Measurements from ENCODE around the gene STRN3. TPM values are rescaled to one million over a fixed set of nuclear protein-coding genes. Genes with fewer than 3 reads are reported as not detected.

The STRN3 gene
- total and polyA plus RNA-seq, 2 of the 4 experiments (the other 2 are of a cell fraction), result 10.8 to 78.7 TPM

DNA sequence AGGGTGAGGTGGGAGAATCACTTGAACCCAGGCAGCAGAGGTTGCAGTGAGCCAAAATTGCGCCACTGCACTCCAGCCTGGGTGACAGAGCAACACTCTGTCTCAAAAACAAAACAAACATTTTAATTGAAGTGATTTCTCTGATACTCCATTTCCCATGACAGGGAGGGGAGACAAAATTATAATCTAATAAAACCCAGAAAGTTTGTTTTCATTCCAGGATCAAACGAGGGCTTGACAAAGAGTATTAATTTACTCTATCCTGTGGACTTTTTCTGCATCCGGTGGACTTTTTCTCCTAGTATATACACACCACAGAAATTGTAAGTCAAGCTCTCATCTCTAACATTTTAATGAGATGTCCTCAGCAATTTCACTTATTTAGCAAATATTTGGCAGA lies 15.2 kb downstream of the STRN3 start:
- dilution Hi-C loops (cut with HindIII; ENCODE audit: low sequenced_read_pairs, unreplicated experiment), result no loop called here

More for the DNA sequence above, 15.2 kb downstream of the STRN3 start:
- DNase-seq (no peak), ATAC-seq (ENCODE audit: low read depth) (no peak)
- no peak overlapping the region for H2BK120ac ChIP-seq (ENCODE audit: low read depth, low read length)
- no peak overlapping the region for H2AK5ac ChIP-seq (ENCODE audit: low read depth, low read length)
- H3K36me3 ChIP-seq (ENCODE audit: control insufficient read depth, insufficient read depth, low read length), result peaks cover 8% of the 10 kb centered on the region
- no peak overlapping the region for H3K27ac ChIP-seq (ENCODE audit: insufficient read depth, low read length)
- no peak overlapping the region for H4K8ac ChIP-seq (ENCODE audit: low read depth in 2 of 2, low read length in 2 of 2)
- H2BK20ac ChIP-seq (ENCODE audit: low read depth, low read length), result no peak overlapping the region
- intact Hi-C loops (cut with micrococcal nuclease) (no loop called here), in situ Hi-C loops (cut with MboI; ENCODE audit: low sequenced_read_pairs) (no loop called here)
- no peak overlapping the region for H3K4me3 ChIP-seq (ENCODE audit: insufficient read depth, low read depth, low read length)
- H4K91ac ChIP-seq (ENCODE audit: insufficient read depth, low read depth, low read length), result no peak overlapping the region
- H3K4ac ChIP-seq (ENCODE audit: low read depth, low read length), result no peak overlapping the region
- no peak overlapping the region for H2BK5ac ChIP-seq (ENCODE audit: low read depth, low read length, poor library complexity, severe bottlenecking)
- H2AK9ac ChIP-seq (replicated peaks; ENCODE audit: low read depth, low read length, poor library complexity), result no peak overlapping the region
- H2AFZ ChIP-seq (replicated peaks; ENCODE audit: low read length, poor library complexity), result no peak overlapping the region
- H3K4me2 ChIP-seq (ENCODE audit: low read depth, low read length), result no peak overlapping the region
- CTCF ChIA-PET, result no interaction called here
- no peak overlapping the region for H3K56ac ChIP-seq (ENCODE audit: extremely low read depth, insufficient read depth, low read length)
- POLR2A ChIA-PET (ENCODE audit: unreplicated experiment), result no interaction called here
- TF ChIP-seq FOS (IDR thresholded peaks at IDR 0.05; ENCODE audit: low read depth, low read length), result no peak
- TF ChIP-seq MXI1 (IDR thresholded peaks at IDR 0.05; ENCODE audit: borderline replicate concordance, low read depth, low read length), result no peak
- no peak for TF ChIP-seq RCOR1 (IDR thresholded peaks at IDR 0.05; ENCODE audit: insufficient replicate concordance, low read length)
- TF ChIP-seq BHLHE40 (IDR thresholded peaks at IDR 0.05; ENCODE audit: low read depth, low read length), result no peak
- TF ChIP-seq CEBPB (IDR thresholded peaks at IDR 0.05; ENCODE audit: low read depth, low read length), result no peak
- TF ChIP-seq MAFK (IDR thresholded peaks at IDR 0.05; ENCODE audit: low read depth, low read length), result no peak
- no peak for TF ChIP-seq POLR2A (IDR thresholded peaks at IDR 0.05; ENCODE audit: low read depth, low read length)
- no peak for TF ChIP-seq SMC3 (IDR thresholded peaks at IDR 0.05; ENCODE audit: low read depth, low read length)
- TF ChIP-seq RFX5 (IDR thresholded peaks at IDR 0.05; ENCODE audit: low read depth, low read length), result no peak
- no peak for TF ChIP-seq NFE2L2 (IDR thresholded peaks at IDR 0.05; ENCODE audit: low read depth, low read length)
- TF ChIP-seq MAZ (IDR thresholded peaks at IDR 0.05; ENCODE audit: borderline replicate concordance, low read depth, low read length), result no peak
- no peak for TF ChIP-seq RAD21 (IDR thresholded peaks at IDR 0.05; ENCODE audit: low read length)
- TF ChIP-seq USF2 (IDR thresholded peaks at IDR 0.05; ENCODE audit: low read depth, low read length), result no peak
- TF ChIP-seq ELK1 (IDR thresholded peaks at IDR 0.05; ENCODE audit: borderline replicate concordance, low read depth, low read length), result no peak
- TF ChIP-seq, protein P1, sequence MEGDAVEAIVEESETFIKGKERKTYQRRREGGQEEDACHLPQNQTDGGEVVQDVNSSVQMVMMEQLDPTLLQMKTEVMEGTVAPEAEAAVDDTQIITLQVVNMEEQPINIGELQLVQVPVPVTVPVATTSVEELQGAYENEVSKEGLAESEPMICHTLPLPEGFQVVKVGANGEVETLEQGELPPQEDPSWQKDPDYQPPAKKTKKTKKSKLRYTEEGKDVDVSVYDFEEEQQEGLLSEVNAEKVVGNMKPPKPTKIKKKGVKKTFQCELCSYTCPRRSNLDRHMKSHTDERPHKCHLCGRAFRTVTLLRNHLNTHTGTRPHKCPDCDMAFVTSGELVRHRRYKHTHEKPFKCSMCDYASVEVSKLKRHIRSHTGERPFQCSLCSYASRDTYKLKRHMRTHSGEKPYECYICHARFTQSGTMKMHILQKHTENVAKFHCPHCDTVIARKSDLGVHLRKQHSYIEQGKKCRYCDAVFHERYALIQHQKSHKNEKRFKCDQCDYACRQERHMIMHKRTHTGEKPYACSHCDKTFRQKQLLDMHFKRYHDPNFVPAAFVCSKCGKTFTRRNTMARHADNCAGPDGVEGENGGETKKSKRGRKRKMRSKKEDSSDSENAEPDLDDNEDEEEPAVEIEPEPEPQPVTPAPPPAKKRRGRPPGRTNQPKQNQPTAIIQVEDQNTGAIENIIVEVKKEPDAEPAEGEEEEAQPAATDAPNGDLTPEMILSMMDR (conservative IDR thresholded peaks at IDR 0.05; ENCODE audit: low read depth, low read length), result no peak
- TF ChIP-seq CHD1 (IDR thresholded peaks at IDR 0.05; ENCODE audit: low read depth, low read length), result no peak
- no TSS peak for BruUV-seq (replicated peaks)
- no peak overlapping the region for H2BK15ac ChIP-seq (ENCODE audit: low read depth, low read length)
- peaks cover 4% of the 10 kb centered on the region; the same call in 1 of the 2 replicates for H3K4me1 ChIP-seq (ENCODE audit: control insufficient read depth, insufficient read depth, low read length)
- H4K5ac ChIP-seq (ENCODE audit: low read depth, low read length), result no peak overlapping the region
- no peak overlapping the region for H3K14ac ChIP-seq (replicated peaks; ENCODE audit: low read depth, low read length)
- peaks cover 87% of the 10 kb centered on the region for H4K20me1 ChIP-seq (ENCODE audit: insufficient read depth, low read length)
- H3K23ac ChIP-seq (ENCODE audit: low read depth, low read length), result no peak overlapping the region
- H3K9ac ChIP-seq (ENCODE audit: low read depth, low read length), result no peak overlapping the region
- H3K79me1 ChIP-seq (ENCODE audit: low read depth in 1 of 2, low read length in 2 of 2), result peaks cover 12 to 71% of the 10 kb centered on the region in 2 experiments
- H3K27me3 ChIP-seq (ENCODE audit: control insufficient read depth, insufficient read depth, low read length), result no peaks in the 10 kb centered on the region
- H3K9me1 ChIP-seq (ENCODE audit: insufficient read depth, low read length), result peaks cover 4% of the 10 kb centered on the region
- 60% methylated on average over 1 of the region's 3 CpGs; no CpG with 5 or more reads in 1 of the 2 experiments for WGBS, 2 experiments (ENCODE audit: extremely low coverage in 2 of 2, insufficient read length in 1 of 2)
- no peak overlapping the region for H3K18ac ChIP-seq (ENCODE audit: low read depth, low read length)
- H3K9me3 ChIP-seq (ENCODE audit: control insufficient read depth, insufficient read depth, low read length), result no peaks in the 10 kb centered on the region

All from IMR-90 (cell line).